ENCODE measurements around the gene SLFN5.

DNA sequence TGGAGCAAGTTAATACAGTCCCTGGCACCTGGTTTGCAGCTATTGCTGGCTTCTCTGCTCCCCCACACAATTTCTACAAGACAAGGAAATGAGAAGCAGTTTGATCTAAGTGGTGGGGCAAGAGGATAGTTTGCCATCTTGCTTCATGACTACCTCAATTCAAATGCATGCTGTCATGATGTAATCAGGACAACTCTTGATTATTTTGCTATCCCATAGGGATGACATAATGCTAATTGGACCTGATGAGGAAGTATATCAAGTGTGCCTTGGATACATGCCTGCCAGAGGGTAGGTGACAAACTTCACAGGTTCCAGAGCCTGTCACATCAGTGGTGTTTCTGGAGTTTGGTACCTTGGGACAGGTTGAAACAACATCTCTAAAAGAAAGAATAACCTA is 40.9 kb downstream of the SLFN5 start:
- TF ChIP-seq POLR2A (IDR thresholded peaks at IDR 0.05; ENCODE audit: low read depth, low read length) (no peak), TAF1 (IDR thresholded peaks at IDR 0.05; ENCODE audit: borderline replicate concordance, low read depth, low read length) (no peak), POLR2AphosphoS5 (IDR thresholded peaks at IDR 0.05; ENCODE audit: low read depth, low read length) (no peak)

Measured in GM12892 (cell line).